IPS DF 19.7 (cell line): ENCODE measurements around the gene ARL16.

Source experiments
- DNase-seq: peaks from one replicate; pipeline ENCODE4 v3.0.0-alpha.2; 2013; ENCODE audit warnings: low read depth, low spot score

The ARL16 gene

DNA sequence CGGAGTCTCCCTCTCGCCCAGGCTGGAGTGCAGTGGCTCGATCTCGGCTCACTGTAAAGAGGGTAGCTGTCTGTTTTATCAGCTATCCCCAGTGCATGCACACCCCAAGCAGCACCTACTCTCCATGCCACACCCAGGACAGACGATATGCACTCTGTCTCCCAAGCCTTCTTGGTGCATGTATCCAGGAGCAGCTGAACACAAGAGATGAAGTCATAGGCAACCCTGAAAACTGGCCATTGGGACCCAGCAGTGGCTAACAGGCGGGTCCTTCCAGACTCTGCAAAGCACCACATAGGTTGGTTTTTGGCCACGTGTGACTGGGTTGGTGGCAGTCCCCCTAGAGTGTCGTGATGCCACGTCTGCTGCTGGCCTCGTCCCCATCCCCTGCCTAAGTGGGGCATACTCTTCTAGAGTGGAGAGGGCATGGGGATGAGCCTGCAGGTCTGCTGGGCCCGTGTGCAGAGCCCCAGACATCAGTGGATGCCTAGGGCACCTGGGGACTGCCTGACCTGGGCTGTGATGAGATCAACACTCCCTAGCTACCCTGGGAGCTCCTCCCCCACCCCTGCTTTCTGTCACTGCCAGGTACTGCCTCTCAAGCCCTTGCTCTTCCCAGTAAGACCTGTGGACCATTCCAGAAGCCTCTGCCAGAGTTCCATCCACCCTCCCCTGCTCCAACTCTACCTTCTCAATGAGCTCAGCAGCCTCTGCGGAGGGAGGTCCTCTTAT lies 36.6 kb downstream of the ARL16 start:
- no peak for DNase-seq

DNA sequence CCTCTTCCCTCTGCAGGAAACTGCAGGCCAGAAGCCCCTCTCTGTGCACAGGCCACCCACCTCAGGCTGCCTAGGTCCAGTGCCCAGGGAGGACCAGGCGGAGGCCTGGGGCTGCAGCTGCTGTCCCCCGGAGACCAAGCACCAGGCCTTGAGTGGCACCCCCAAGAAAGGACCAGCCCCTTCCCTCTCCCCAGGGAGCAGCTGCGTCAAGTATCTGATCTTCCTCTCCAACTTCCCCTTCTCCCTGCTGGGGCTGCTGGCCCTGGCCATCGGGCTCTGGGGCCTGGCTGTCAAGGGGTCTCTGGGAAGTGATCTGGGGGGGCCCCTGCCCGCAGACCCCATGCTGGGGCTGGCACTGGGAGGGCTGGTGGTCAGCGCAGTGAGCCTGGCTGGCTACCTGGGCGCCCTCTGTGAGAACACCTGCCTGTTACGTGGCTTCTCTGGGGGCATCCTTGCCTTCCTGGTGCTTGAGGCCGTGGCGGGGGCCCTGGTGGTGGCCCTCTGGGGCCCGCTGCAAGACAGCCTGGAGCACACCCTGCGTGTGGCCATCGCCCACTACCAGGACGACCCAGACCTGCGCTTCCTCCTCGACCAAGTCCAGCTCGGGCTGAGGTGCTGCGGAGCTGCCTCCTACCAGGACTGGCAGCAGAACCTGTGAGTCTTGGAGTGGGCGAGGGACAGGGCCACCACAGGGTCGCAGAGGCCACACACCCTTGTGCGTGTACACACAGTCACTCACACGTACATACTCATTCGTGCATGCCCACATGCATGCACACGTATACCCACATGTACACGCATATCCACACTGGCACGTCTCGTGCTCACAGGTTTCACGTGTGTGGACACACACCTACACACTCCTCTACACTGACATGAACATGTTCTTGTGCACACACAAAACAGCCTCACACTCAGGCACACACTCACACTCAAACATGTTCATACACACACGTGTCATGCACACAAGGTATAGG lies 38.3 kb downstream of the ARL16 start:
- no peak for DNase-seq

DNA sequence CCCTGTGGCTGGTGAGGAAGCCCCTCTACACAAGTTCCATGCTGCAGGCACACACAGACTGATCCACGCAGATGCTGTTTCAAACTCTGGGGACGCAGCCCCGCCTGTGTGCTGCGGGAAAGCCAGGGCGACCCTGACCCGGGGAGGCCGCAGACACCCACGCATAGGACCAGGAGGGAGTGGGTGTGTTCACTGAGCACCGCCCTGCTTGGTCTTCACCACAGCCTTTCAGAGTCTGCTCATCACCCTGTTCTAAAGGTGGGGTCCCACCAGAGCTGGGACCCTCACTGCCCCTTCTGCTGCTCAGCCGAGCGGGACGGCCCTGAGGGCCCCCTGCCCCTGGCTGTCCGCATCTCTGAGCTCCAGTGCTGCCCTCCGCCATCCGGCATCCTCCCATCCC lies 39.1 kb downstream of the ARL16 start:
- DNase-seq: no peak

GRCh38 chr17:81641825-81642489 lies 41.6 kb downstream of the ARL16 start:
- DNase-seq: no peak

- DNase-seq: no peak
Observed at GRCh38 chr17:81640011-81640410, 43.6 kb downstream of the ARL16 start.

DNA sequence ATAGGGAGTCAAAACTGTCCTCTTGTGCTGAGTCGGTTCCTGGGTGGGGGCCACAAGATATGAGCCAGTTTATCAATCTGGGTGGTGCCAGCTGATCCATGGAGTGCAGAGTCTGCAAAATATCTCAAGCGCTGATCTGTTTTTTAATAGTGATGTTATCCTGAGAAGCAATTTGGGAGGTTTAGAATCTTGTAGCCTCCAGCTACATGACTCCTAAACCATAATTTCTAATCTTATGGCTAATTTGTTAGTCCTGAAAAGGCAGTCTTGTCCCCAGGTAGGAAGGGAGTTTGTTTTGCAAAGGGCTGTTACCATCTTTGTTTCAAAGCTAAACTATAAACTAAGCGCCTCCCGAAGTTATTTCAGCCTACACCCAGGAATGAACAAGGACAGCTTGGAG lies 44.9 kb downstream of the ARL16 start:
- no peak for DNase-seq

GRCh38 chr17:81636505-81637288 lies 46.9 kb downstream of the ARL16 start, which contains the start of the genes NPLOC4 and TSPAN10:
NPLOC4 (minus strand) TSS chr17:81637112; CDS start chr17:81636930, 182 bp downstream.
TSPAN10 (plus strand) TSS chr17:81637196; CDS start chr17:81642413, 5,217 bp downstream.
- no peak for DNase-seq

DNA sequence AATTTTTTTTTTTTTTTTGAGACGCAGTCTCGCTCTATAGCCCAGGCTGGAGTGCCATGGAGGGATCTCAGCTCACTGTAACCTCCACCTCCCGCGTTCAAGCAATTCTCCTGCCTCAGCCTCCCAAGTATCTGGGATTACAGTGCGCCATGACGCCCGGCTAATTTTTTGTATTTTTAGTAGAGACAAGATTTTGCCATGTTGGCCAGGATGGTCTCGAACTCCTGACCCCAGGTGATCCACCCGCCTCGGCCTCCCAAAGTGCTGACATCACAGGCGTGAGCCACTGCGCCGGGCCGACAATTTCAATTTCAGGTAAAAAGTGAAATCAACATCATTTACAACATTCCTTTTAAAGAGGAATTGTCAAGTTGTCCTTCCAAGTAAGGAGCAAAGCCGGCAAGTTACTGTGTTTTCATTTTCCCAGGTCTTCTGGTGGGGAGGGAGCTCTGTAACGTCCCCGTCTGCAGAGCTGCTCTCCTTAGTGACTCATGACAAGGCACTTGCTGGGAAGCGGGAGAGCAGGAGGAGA lies 47.6 kb downstream of the ARL16 start:
- DNase-seq: no peak

DNA sequence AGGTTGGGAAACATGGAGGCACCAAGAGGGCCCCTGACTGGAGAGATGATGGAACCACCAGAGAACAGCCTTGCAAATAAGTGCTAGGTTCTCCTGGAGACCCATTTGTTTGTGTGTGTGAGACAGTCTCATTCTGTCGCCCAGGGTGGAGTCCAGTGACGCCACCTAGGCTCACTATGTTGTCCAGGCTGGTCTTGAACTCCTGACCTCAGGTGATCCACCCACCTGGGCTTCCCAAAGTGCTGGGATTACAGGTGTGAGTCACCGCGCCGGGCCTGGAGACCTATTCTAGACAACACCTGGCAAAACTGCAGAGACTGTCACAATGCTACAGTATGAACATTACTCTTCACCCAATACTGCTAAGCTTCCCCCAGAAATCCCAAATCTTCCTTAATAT lies 48.2 kb downstream of the ARL16 start:
- DNase-seq: no peak

DNA sequence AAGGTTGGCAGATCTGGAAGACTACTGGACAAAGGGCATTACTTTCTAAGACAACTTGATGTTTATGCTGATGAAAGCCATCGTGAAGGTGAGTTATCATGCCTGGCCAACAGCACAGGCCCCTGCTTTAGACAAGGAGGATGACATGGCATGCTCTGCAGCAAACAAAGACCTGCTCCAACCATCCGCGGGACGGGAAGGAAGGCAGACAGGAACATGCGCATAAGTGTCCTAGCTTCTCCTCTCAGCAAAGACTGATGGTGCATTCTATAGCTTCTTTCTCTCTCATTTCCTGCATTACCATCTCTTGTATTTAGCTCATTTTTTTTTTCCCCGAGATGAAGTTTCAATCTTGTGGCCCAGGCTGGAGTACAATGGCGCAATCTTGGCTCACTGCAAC lies 52.1 kb downstream of the ARL16 start:
- no peak for DNase-seq
